PC-3 (cell line): ENCODE results near the gene FOLR1. TPM values are rescaled to one million over a fixed set of nuclear protein-coding genes. Genes with fewer than 3 reads are reported as not detected.

Experiments used
- ATAC-seq: fragments of 200-7000 bp; cut with Tn5 transposase; 2 replicates; pipeline ENCODE4 v1.9.1; 2020; ENCODE audit warnings: mild to moderate bottlenecking, moderate library complexity
- BruUV-seq: library from RNA; stranded (reverse); fragments of 400-500 nt; replicated peaks from 2 replicates; lab custom pipeline; 2021; lab: Mats Ljungman, UMichigan
- CTCF ChIA-PET: fragments of 300-600 bp; sonication (Branson Sonifier 250); formaldehyde crosslinking; loops from one replicate; lab custom pipeline; 2022; ENCODE audit warnings: antibody characterized with exemption; lab: Charles Lee
- POLR2A ChIA-PET: fragments of 300-600 bp; sonication (Branson Sonifier 250); formaldehyde crosslinking; loops from one replicate; lab custom pipeline; 2022; ENCODE audit warnings: antibody characterized with exemption; ENCODE audit not compliant: unreplicated experiment; lab: Charles Lee
- DNase-seq: peaks from one replicate; pipeline ENCODE4 v3.0.0-alpha.2; 2015
- H2AFZ ChIP-seq: fragments of 300-600 bp; sonication (generic); 2 replicates; pipeline ENCODE4 v1.6.0; 2016; ENCODE audit warnings: antibody characterized with exemption, low read length
- H3F3A ChIP-seq: fragments of 300-600 bp; sonication (generic); one replicate; pipeline ENCODE4 v1.6.0; 2017; ENCODE audit warnings: antibody characterized with exemption, low read length, control low read depth, mild to moderate bottlenecking; ENCODE audit not compliant: unreplicated experiment
- H3K27ac ChIP-seq: fragments of 300-600 bp; sonication (generic); 2 replicates; pipeline ENCODE4 v1.5.1; 2016; ENCODE audit warnings: mild to moderate bottlenecking, low read length
- H3K27me3 ChIP-seq: fragments of 300-600 bp; sonication (generic); 2 replicates; pipeline ENCODE4 v1.6.1; 2016; ENCODE audit warnings: low read length, mixed read lengths
- H3K36me3 ChIP-seq: fragments of 300-600 bp; sonication (generic); 2 replicates; pipeline ENCODE4 v1.6.1; 2016; ENCODE audit warnings: low read depth, mixed run types, low read length, mixed read lengths
- H3K4me1 ChIP-seq: fragments of 300-600 bp; sonication (generic); 2 replicates; pipeline ENCODE4 v1.5.1; 2016; ENCODE audit warnings: low read length; ENCODE audit not compliant: insufficient read depth
- H3K4me2 ChIP-seq: fragments of 300-600 bp; sonication (generic); 2 replicates; pipeline ENCODE4 v1.6.0; 2016; ENCODE audit warnings: low read length
- H3K4me3 ChIP-seq: fragments of 300-600 bp; sonication (generic); 2 replicates; pipeline ENCODE4 v1.5.1; 2016; ENCODE audit warnings: mild to moderate bottlenecking, low read length, mixed read lengths
- H3K79me2 ChIP-seq: fragments of 300-600 bp; sonication (generic); 2 replicates; pipeline ENCODE4 v1.6.1; 2017; ENCODE audit warnings: low read length, mixed read lengths
- H3K9ac ChIP-seq: fragments of 300-600 bp; sonication (generic); 2 replicates; pipeline ENCODE4 v1.6.0; 2016; ENCODE audit warnings: mild to moderate bottlenecking, low read length
- H3K9me2 ChIP-seq: fragments of 300-600 bp; sonication (generic); replicated peaks from 2 replicates; pipeline ENCODE4 v1.6.1; 2016; ENCODE audit warnings: mixed run types, low read length, mixed read lengths
- H3K9me3 ChIP-seq: fragments of 300-600 bp; sonication (generic); 2 replicates; pipeline ENCODE4 v1.6.1; 2016; ENCODE audit warnings: low read length, mixed read lengths
- H4K20me1 ChIP-seq: fragments of 300-600 bp; sonication (generic); 2 replicates; pipeline ENCODE4 v1.6.1; 2016; ENCODE audit warnings: low read length, mixed read lengths
- EZH2 ChIP-seq: fragments of 300-600 bp; sonication (generic); IDR thresholded peaks from one replicate; pipeline ENCODE4 v1.6.1; 2017; ENCODE audit warnings: antibody characterized with exemption, mild to moderate bottlenecking, low read length; ENCODE audit not compliant: unreplicated experiment
- EZH2phosphoT487 ChIP-seq: fragments of 300-600 bp; sonication (generic); IDR thresholded peaks from 2 replicates; pipeline ENCODE4 v1.6.1; 2018; ENCODE audit warnings: mild to moderate bottlenecking, antibody characterized with exemption, low read length, borderline replicate concordance
- intact Hi-C: fragments of 100-400 bp; cut with micrococcal nuclease; formaldehyde crosslinking; loops from 2 replicates; pipeline ENCODE4 v1.9.0; 2023
- total RNA-seq: library from RNA; depleted of rRNA; stranded (reverse); fragments of >200 nt; gene quantifications from 2 replicates; pipeline ENCODE4 v1.2.3, GENCODE V29; 2014
- TF ChIP-seq, protein P1 (sequence below): fragments of 300-600 bp; sonication (generic); conservative IDR thresholded peaks from 2 replicates; pipeline ENCODE4 v1.5.1; 2017; ENCODE audit warnings: antibody characterized with exemption, low read depth, mild to moderate bottlenecking, low read length

FOLR1 gene
- total RNA-seq, 1 experiment from 2014 or later: 0.36 TPM

DNA sequence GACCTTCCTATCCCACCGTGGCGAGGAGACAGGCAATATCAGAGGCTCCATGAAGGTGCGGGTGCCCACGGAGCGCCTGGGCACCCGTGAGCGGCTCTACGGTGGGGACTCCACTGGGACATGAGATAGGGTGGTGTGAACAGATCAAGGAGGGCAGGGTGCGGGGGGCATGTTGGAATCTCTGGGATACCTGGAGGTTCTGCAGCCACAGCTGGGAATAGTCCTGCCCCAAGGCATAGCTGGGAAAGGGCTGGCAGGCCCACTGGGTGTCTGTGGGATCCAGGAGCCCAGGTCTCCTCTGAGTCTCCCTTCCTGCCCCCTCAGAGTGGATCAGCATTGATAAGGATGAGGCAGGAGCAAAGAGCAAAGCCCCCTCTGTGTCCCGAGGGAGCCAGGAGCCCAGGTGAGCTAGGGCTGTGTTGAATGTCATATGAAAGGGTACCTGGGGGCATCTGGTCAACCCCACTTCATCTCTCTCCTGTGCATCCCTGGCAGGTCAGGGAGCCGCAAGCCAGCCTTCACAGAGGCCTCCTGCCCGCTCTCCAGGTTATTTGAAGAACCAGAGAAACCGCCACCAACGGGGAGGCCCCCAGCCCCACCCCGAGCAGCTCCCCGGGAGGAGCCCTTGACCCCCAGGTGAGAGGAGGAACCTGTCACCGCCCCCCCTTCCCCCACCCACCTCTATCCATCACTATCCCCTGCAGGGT, 43.6 kb downstream of the FOLR1 start:
- intact Hi-C loops: no loop called here
- H3F3A ChIP-seq: peaks cover 8% of the 10 kb centered on the region
- ATAC-seq (no peak), DNase-seq (no peak)
- no peaks in the 10 kb centered on the region for H3K9me2 ChIP-seq
- no peak overlapping the region for H2AFZ ChIP-seq
- CTCF ChIA-PET: interaction anchor here (0.6 kb wide), 1 partner anchor 63 kb away, joined by 3 read pairs; no protein-coding TSS in a partner anchor
- peaks cover 9% of the 10 kb centered on the region for H3K4me1 ChIP-seq
- no peak overlapping the region for H3K27ac ChIP-seq
- H3K4me3 ChIP-seq: no peak overlapping the region
- TF ChIP-seq EZH2phosphoT487 (no peak), EZH2 (no peak)
- TF ChIP-seq, protein P1, sequence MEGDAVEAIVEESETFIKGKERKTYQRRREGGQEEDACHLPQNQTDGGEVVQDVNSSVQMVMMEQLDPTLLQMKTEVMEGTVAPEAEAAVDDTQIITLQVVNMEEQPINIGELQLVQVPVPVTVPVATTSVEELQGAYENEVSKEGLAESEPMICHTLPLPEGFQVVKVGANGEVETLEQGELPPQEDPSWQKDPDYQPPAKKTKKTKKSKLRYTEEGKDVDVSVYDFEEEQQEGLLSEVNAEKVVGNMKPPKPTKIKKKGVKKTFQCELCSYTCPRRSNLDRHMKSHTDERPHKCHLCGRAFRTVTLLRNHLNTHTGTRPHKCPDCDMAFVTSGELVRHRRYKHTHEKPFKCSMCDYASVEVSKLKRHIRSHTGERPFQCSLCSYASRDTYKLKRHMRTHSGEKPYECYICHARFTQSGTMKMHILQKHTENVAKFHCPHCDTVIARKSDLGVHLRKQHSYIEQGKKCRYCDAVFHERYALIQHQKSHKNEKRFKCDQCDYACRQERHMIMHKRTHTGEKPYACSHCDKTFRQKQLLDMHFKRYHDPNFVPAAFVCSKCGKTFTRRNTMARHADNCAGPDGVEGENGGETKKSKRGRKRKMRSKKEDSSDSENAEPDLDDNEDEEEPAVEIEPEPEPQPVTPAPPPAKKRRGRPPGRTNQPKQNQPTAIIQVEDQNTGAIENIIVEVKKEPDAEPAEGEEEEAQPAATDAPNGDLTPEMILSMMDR: no peak
- H3K79me2 ChIP-seq: no peaks in the 10 kb centered on the region
- H3K36me3 ChIP-seq: peaks cover 38% of the 10 kb centered on the region
- H3K27me3 ChIP-seq: peaks cover 5% of the 10 kb centered on the region; the same call in 1 of the 2 replicates
- no TSS peak for BruUV-seq
- no peaks in the 10 kb centered on the region for H3K9me3 ChIP-seq
- no peaks in the 10 kb centered on the region for H4K20me1 ChIP-seq
- POLR2A ChIA-PET: interaction anchor here (0.9 kb wide), 1 partner anchor 96 kb away, joined by 7 read pairs; no protein-coding TSS in a partner anchor
- H3K4me2 ChIP-seq: no peak overlapping the region
- no peak overlapping the region for H3K9ac ChIP-seq

DNA sequence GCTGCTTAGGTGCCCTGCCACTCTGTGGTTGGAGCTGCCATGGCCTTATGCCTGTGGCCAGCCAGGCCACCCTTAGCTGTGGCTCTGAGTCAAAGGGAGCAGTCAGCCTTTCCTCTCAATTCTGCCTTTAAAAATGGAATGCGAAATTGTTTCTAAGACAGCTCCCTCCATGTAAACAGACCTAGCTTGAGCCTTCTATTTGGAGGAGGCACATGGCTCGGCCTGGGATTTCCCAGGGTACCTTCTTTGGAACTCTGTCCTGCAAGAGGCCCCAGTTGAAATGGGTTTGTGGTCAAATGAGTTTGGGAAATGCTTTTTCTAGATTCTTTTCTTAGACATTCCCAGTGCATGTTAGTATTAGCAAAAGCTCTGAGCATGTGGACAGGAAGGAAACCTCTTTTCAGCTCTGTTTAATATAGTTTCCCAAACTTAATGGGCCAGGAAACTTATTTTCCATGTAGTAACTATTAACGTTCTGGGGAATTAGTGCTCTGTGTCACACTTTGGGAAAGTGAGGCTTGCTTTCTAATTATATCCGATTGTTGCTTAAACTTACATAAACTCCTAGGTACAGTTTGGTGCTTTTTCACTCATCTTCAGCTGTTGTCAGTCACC, 44.2 kb downstream of the FOLR1 start:
- POLR2A ChIA-PET: interaction anchor here (0.9 kb wide), 1 partner anchor 97 kb away, joined by 7 read pairs; no protein-coding TSS in a partner anchor
- no peak for TF ChIP-seq EZH2phosphoT487
- TF ChIP-seq EZH2: no peak
- TF ChIP-seq, protein P1: no peak
- Histone ChIP-seq H3K27me3 (peaks cover 5% of the 10 kb centered on the region; the same call in 1 of the 2 replicates), H3K9me3 (no peaks in the 10 kb centered on the region), H3K9me2 (no peaks in the 10 kb centered on the region), H3K4me1 (peaks cover 9% of the 10 kb centered on the region), H4K20me1 (no peaks in the 10 kb centered on the region), H3K27ac (no peak overlapping the region), H3K4me3 (no peak overlapping the region), H3K79me2 (no peaks in the 10 kb centered on the region), H3F3A (peaks cover 8% of the 10 kb centered on the region), H3K36me3 (peaks cover 31% of the 10 kb centered on the region), H2AFZ (no peak overlapping the region), H3K4me2 (no peak overlapping the region), H3K9ac (no peak overlapping the region)
- intact Hi-C loops: no loop called here
- CTCF ChIA-PET: interaction anchor here (0.6 kb wide), 2 partner anchors 63 to 197 kb away, joined by 3 to 4 read pairs; no protein-coding TSS in a partner anchor
- no TSS peak for BruUV-seq
- ATAC-seq (no peak), DNase-seq (no peak)
